Articular chondrocyte of knee joint (primary cell): Measurements from ENCODE around the gene RPP40. TPM values are rescaled to one million over a fixed set of nuclear protein-coding genes. Genes with fewer than 3 reads are reported as not detected.

Source experiments
- total RNA-seq: library from RNA; depleted of rRNA; stranded (reverse); fragments of >200 nt; gene quantifications from 2 replicates; pipeline ENCODE4 v1.2.3, GENCODE V29; 2012

RPP40 gene, protein sequence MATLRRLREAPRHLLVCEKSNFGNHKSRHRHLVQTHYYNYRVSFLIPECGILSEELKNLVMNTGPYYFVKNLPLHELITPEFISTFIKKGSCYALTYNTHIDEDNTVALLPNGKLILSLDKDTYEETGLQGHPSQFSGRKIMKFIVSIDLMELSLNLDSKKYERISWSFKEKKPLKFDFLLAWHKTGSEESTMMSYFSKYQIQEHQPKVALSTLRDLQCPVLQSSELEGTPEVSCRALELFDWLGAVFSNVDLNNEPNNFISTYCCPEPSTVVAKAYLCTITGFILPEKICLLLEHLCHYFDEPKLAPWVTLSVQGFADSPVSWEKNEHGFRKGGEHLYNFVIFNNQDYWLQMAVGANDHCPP
- 14.9 and 15.9 TPM in 2 replicates for total RNA-seq

DNA sequence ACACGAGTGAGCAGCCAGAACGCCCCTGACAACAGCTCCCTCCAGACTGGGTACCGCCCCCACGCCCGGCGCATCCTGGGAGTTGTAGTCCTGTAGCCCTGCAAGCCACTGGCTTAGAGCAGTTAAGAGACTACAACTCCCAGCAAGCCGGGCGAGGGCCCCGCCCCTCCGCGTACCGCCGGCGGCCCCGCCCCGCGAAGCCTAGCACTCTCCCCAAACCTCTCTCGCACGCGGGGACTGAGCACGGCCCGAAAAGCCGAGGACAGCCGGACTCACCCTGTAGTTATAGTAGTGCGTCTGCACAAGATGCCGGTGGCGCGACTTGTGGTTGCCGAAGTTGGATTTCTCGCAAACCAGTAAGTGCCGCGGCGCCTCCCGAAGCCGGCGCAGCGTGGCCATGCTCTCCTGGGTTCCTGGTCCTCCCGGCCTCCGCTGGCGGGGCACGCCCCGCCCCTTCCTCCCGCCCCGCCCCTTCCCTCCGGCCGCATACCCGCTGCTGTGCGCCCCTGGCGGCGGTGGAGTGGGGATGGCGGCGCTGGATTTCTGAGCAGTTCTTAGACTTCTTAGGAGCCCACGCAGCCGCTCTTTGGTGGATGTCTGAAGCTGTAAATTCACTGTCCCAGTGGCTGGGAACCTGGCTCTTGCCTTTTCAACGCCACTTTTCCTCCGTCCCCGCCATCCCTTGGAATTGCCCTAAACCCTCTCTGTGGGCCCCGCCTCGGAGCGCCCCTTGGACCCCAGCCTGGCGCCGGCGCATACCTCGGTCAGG is at the start of gene RPP40:
TSS of gene RPP40 (minus strand) at position 434 of the 769 bp plus-strand sequence. CDS start at position 399, 35 bp downstream.

Other genes with a start within 250 kb of the RPP40 start
- 60.0 and 79.3 TPM in 2 replicates for gene CDYL, start 227.6 kb downstream of the RPP40 start, total RNA-seq
- gene PPP1R3G, start 81.3 kb upstream of the RPP40 start, total RNA-seq: 2.1 and 2.2 TPM in 2 replicates